Kidney tubule cell (primary cell): ENCODE measurements around the gene WDR64.
"Not testable (repeated sequence)": the region's sequence is repeated elsewhere in the genome, so short reads cannot be mapped to it uniquely, and the experiment has no call there.

ENCODE experiments used
- DNase-seq: peaks from one replicate; pipeline ENCODE4 v3.0.0-alpha.2; 2018; ENCODE audit warnings: low spot score

WDR64 gene

GRCh38 chr1:241800640-241801039 is 148.6 kb downstream of the WDR64 start:
- DNase-seq: no peak

- DNase-seq: peak; percentile 13
Observed at GRCh38 chr1:241802863-241803262, 150.8 kb downstream of the WDR64 start.

DNA sequence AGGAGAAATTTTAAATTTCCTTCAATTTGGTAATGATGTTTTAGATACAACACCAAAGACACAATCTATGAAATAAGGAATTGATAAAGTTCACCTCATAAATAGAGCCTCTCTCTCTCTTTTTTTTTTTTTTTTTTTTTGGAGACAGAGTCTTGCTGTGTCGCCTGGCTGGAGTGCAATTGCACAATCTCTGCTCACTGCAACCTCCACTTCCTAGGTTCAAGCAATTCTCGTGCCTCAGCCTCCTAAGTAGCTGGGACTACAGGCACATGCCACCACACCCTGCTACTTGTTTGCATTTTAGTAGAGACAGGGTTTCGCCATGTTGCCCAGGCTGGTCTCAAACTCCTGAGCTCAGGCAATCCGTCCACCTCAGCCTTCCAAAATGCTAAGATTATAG is 152.6 kb downstream of the WDR64 start:
- DNase-seq: not testable (repeated sequence)

DNA sequence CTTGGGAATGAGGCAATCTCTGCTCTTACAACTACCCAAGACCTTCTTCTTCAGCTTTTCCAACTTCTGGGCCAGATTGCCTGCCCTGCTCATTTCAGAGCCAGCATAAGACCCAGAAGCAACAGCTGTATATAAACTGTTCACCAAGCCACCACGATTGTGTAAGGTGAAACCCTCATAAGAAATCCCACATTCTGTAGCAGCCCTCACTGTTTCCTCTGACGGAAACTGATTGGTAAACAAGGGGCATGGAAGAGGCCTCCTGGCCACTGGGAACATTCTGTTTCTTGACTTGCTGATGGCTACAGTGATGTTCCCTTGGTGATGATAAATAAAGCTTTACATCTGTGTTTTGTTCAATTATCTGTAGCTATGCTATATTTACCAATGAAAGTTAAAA is 156.2 kb downstream of the WDR64 start:
- DNase-seq: no peak

- DNase-seq: no peak
Observed at GRCh38 chr1:241810769-241811405, 158.8 kb downstream of the WDR64 start.

- no peak for DNase-seq
Observed at GRCh38 chr1:241813768-241814320, 161.8 kb downstream of the WDR64 start.

DNA sequence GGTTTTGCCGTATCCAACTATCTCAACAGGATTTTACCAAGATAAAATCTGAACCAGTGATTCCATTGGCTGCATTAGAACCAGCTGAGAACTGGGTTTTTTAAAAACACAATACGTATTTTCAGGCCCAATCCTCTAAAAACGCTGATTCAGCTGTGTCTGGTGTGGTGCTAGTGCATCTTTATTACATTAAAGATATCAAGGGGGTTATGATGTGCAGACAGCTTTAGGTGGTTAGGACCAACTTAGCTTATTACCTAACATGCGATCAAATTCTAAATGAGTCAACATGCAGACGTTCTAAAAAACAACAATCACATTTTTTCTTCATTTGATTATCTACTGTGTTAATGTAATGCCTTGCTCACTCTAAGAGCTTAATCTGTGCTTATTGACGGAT is 163.9 kb downstream of the WDR64 start:
- no peak for DNase-seq

DNA sequence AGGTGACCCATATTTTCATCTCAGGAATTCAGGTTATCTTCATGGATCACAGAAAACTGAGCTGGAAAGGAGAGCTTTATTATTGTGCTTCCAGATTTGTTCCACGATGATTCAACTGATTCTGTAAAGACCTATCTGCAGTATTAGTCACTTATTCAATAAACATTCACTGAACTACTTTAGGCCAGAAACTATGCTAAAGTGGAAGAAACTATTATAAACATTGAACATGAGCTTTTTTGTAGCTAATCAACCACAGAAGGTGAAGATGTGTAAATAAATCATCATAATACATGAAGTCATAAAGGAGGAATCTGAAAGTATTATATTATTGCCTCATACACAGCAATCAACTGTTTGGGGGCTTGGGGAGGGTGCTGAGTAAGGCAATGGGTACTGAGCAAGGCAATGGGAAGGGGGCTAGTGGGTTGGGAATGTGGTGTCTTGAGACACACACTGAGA is 165.3 kb downstream of the WDR64 start:
- peak; percentile 47 for DNase-seq

GRCh38 chr1:241817956-241818612 is 166.0 kb downstream of the WDR64 start:
- no peak for DNase-seq

- DNase-seq: no peak
Observed at GRCh38 chr1:241819340-241819866, 167.3 kb downstream of the WDR64 start.

DNA sequence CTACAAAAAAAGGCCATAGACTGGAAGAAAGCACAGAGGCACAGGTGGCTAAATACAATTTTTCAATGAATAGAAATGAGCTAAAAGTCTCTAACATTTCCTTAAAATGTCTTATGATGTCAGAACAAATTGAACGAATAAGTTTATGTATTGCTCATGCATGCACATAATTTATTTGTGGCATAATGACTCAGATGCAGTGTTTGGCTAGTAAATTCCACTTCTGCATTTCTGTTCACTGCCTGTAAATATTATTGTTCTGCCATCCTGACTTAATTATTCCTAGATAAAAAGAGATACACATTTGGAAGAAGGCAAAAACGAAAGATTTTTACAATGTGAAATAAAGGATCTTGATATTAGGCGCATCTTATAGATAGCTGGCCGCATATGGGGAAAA is 169.3 kb downstream of the WDR64 start:
- DNase-seq: peak; percentile 10

- no peak for DNase-seq
Observed at GRCh38 chr1:241822846-241823245, 170.8 kb downstream of the WDR64 start.

- no peak for DNase-seq
Observed at GRCh38 chr1:241823925-241824324, 171.8 kb downstream of the WDR64 start.

DNA sequence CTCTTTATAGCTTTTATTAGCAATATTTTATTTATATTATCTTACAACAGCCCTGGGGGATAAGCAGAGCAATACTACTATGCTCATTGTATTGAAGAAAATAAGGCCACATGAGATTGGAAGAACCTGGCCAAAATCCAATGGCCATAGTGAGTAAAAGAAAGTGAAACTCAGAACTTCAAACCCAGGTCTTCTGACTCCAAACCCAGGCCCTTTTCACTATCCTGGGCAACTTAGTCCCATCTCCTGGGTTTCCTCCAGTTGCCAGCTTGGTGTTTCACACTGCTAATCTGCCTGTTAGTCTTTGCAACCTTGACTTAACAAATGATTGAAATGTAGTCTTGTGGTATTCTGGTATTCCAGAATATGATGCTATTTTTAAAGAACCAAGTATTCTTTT is 173.5 kb downstream of the WDR64 start:
- no peak for DNase-seq

GRCh38 chr1:241826613-241827012 is 174.5 kb downstream of the WDR64 start:
- not testable (repeated sequence) for DNase-seq

DNA sequence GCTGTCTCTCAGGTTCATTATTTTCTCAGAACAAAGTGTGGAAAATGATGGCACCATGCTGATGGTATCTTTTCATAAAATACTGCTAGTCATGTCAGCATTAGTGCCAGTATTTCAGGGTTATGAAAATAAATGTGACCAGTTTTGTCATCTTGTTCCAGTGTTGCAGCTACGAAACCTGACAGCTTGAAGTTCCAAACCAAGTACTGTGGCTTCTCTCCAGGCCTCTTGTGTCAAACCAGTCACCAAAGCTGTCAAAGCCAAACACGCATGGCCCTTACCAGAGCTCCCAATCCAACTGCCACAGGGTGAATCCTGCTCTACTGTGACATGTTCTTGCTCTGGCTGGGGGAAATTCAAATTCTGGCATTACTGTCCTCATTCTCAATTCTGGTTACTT is 175.2 kb downstream of the WDR64 start:
- DNase-seq: no peak

DNA sequence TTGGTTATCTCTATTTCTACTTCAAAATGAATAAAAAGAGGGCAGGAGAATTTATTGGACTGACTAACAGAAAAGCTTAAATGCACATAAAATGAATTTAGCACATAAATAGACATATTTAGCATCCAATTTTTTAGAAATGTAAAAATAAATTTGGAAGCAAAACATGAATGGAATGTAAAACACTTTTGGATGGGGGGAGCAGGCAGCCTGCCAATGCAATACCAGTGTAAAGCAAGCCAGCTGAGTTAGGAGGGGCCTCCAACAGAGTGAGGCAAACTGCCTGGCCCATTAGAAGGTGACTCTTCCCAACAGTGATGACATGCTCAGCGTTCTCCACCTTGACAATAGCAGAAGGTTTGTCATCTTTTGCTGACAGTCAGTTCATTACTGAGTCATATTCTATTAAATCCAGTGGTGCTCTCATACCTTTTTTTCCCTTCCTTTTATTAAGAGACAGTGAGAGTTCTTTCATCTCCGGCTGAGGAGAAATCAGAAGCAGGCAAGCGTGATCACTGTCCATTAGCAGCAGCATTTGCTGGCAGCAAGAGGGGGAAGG is 176.5 kb downstream of the WDR64 start:
- peak; percentile 58 for DNase-seq

GRCh38 chr1:241829468-241829867 is 177.4 kb downstream of the WDR64 start:
- DNase-seq: no peak

- DNase-seq: peak; percentile 54
Observed at GRCh38 chr1:241834733-241835377, 182.8 kb downstream of the WDR64 start.

DNA sequence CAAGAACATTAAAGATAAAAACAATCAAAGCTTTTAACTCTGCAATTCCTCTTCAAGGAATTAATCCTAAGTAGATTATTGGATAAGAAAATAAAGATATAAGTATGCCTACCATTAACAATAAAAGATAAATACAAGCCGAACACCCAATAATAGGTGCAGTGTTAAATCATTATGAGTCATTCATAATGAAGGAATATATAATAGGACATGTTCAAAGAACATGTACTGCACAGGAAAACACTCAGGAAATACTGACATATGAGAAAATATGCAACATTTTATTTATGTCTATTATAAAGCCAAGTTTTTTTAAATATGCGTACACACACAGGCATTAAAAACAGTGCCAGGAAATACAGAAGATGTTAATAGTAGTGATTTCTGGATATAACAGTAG is 184.9 kb downstream of the WDR64 start:
- DNase-seq: no peak

GRCh38 chr1:241837416-241837815 is 185.3 kb downstream of the WDR64 start:
- no peak for DNase-seq

GRCh38 chr1:241837901-241838300 is 185.8 kb downstream of the WDR64 start:
- DNase-seq: peak; percentile 55
